ENCODE results near the gene ARHGAP33. TPM values are rescaled to one million over a fixed set of nuclear protein-coding genes. Genes with fewer than 3 reads are reported as not detected.

Gene ARHGAP33
- polyA plus RNA-seq, 1 of the 3 experiments (the other 2 are of a cell fraction) = 7.8 TPM

GRCh38 chr19:35832054-35832453 is 56.7 kb downstream of the ARHGAP33 start:
- Histone ChIP-seq H3K36me3 (replicated peaks in 1 of 2; ENCODE audit: control insufficient read depth in 1 of 2, insufficient read depth in 2 of 2, low read length in 1 of 2) (no peaks in the 10 kb centered on the region), H3K9me2 (no peaks in the 10 kb centered on the region), H2AFZ (ENCODE audit: low read depth) (no peak overlapping the region), H4K20me1 (ENCODE audit: insufficient read depth) (no peaks in the 10 kb centered on the region), H3K79me2 (ENCODE audit: insufficient read depth) (no peaks in the 10 kb centered on the region), H3K4me1 (ENCODE audit: control insufficient read depth in 1 of 2, insufficient read depth in 2 of 2, low read depth in 1 of 2, low read length in 1 of 2) (no peaks in the 10 kb centered on the region), H3K9me3 (no peaks in the 10 kb centered on the region), H3K4me2 (no peak overlapping the region), H3K4me3 (ENCODE audit: low read depth in 2 of 2, low read length in 1 of 2) (no peak overlapping the region), H3F3A (replicated peaks; ENCODE audit: insufficient read depth) (no peaks in the 10 kb centered on the region), H3K27me3 (ENCODE audit: insufficient read depth) (peaks cover 41% of the 10 kb centered on the region), H3K9ac (no peak overlapping the region), H3K27ac (ENCODE audit: low read depth in 2 of 2, low read length in 1 of 2) (no peak overlapping the region)
- WGBS (ENCODE audit: low lambda C conversion rate) = 8% methylated on average over 4 of the region's 4 CpGs
- ChIA-PET CTCF (no interaction called here), POLR2A (no interaction called here)
- DNase-seq = no peak
- TF ChIP-seq GABPA (IDR thresholded peaks at IDR 0.05; ENCODE audit: low read depth) = no peak
- no peak for TF ChIP-seq GATA2 (CRISPR knock-in tag; IDR thresholded peaks at IDR 0.05)
- TF ChIP-seq RXRA (IDR thresholded peaks at IDR 0.05; ENCODE audit: borderline replicate concordance, low read depth) = no peak
- no peak for TF ChIP-seq NRF1 (IDR thresholded peaks at IDR 0.05; ENCODE audit: low read depth, low read length)
- TF ChIP-seq USF1 (IDR thresholded peaks at IDR 0.05; ENCODE audit: borderline replicate concordance, low read depth) = no peak
- TF ChIP-seq USF2 (IDR thresholded peaks at IDR 0.05; ENCODE audit: borderline replicate concordance, low read depth, low read length) = no peak
- TF ChIP-seq ELF1 (IDR thresholded peaks at IDR 0.05) = no peak
- no peak for TF ChIP-seq JUND (IDR thresholded peaks at IDR 0.05)
- no peak for TF ChIP-seq MXI1 (IDR thresholded peaks at IDR 0.05; ENCODE audit: low read depth, low read length)
- TF ChIP-seq MAX (IDR thresholded peaks at IDR 0.05; ENCODE audit: low read depth) = no peak
- TF ChIP-seq TCF12 (IDR thresholded peaks at IDR 0.05) = no peak
- no peak for TF ChIP-seq MEF2A (IDR thresholded peaks at IDR 0.05; ENCODE audit: borderline replicate concordance, low read depth)

GRCh38 chr19:35833972-35834371 is 58.6 kb downstream of the ARHGAP33 start:
- peaks cover 41% of the 10 kb centered on the region for H3K27me3 ChIP-seq (ENCODE audit: insufficient read depth)
- H4K20me1 ChIP-seq (ENCODE audit: insufficient read depth) = no peaks in the 10 kb centered on the region
- H3K9me2 ChIP-seq = no peaks in the 10 kb centered on the region
- POLR2A ChIA-PET = no interaction called here
- 16% methylated on average over 7 of the region's 7 CpGs for WGBS (ENCODE audit: low lambda C conversion rate)
- no peak overlapping the region for H3K4me3 ChIP-seq (ENCODE audit: low read depth in 2 of 2, low read length in 1 of 2)
- no peaks in the 10 kb centered on the region for H3K4me1 ChIP-seq (ENCODE audit: control insufficient read depth in 1 of 2, insufficient read depth in 2 of 2, low read depth in 1 of 2, low read length in 1 of 2)
- H2AFZ ChIP-seq (ENCODE audit: low read depth) = no peak overlapping the region
- no peak for DNase-seq
- no peak overlapping the region for H3K27ac ChIP-seq (ENCODE audit: low read depth in 2 of 2, low read length in 1 of 2)
- no peaks in the 10 kb centered on the region for H3K9me3 ChIP-seq
- no peak overlapping the region for H3K4me2 ChIP-seq
- no peaks in the 10 kb centered on the region for H3K36me3 ChIP-seq (replicated peaks in 1 of 2; ENCODE audit: control insufficient read depth in 1 of 2, insufficient read depth in 2 of 2, low read length in 1 of 2)
- TF ChIP-seq USF1 (IDR thresholded peaks at IDR 0.05; ENCODE audit: borderline replicate concordance, low read depth) (no peak), REST (IDR thresholded peaks at IDR 0.05; ENCODE audit: low read depth, low read length) (no peak), GATA2 (CRISPR knock-in tag; IDR thresholded peaks at IDR 0.05) (no peak), TEAD4 (IDR thresholded peaks at IDR 0.05; ENCODE audit: borderline replicate concordance, insufficient read depth) (no peak), SMC3 (IDR thresholded peaks at IDR 0.05; ENCODE audit: low read depth, low read length) (no peak), NRF1 (IDR thresholded peaks at IDR 0.05; ENCODE audit: low read depth, low read length) (no peak), RFX5 (IDR thresholded peaks at IDR 0.05; ENCODE audit: low read length) (no peak), ELF1 (IDR thresholded peaks at IDR 0.05) (no peak), RCOR1 (IDR thresholded peaks at IDR 0.05; ENCODE audit: low read length) (no peak), YY1 (IDR thresholded peaks at IDR 0.05; ENCODE audit: low read depth) (no peak), RAD21 (IDR thresholded peaks at IDR 0.05; ENCODE audit: low read length) (no peak), GABPA (IDR thresholded peaks at IDR 0.05; ENCODE audit: low read depth) (no peak), SIN3A (IDR thresholded peaks at IDR 0.05; ENCODE audit: borderline replicate concordance, low read depth, low read length) (no peak), MAX (IDR thresholded peaks at IDR 0.05; ENCODE audit: low read depth) (no peak), NFIC (IDR thresholded peaks at IDR 0.05; ENCODE audit: borderline replicate concordance) (no peak), TAF1 (IDR thresholded peaks at IDR 0.05; ENCODE audit: borderline replicate concordance, low read depth, low read length) (no peak)
- H3F3A ChIP-seq (replicated peaks; ENCODE audit: insufficient read depth) = no peaks in the 10 kb centered on the region
- H3K9ac ChIP-seq = no peak overlapping the region
- no peaks in the 10 kb centered on the region for H3K79me2 ChIP-seq (ENCODE audit: insufficient read depth)
- CTCF ChIA-PET = interaction anchor here (0.8 to 1.1 kb wide), 2 partner anchors 14 to 17 kb away, joined by 3 to 4 read pairs; no protein-coding TSS in a partner anchor
